ENCODE results near the gene RPRD1A.
"Not testable (repeated sequence)": the region's sequence is repeated elsewhere in the genome, so short reads cannot be mapped to it uniquely, and the experiment has no call there.

GRCh38 chr18:36024241-36024640, 43.1 kb downstream of the RPRD1A start:
- not testable (repeated sequence) for TF ChIP-seq POLR2A (IDR thresholded peaks at IDR 0.05); POLR2AphosphoS5 (IDR thresholded peaks at IDR 0.05; ENCODE audit: insufficient read depth in 1 of 2, low read depth in 1 of 2)

Data from vagina (tissue), 2 donors.